Heart right ventricle (tissue), 16 donors: ENCODE measurements around the gene EHD3. TPM values are rescaled to one million over a fixed set of nuclear protein-coding genes. Genes with fewer than 3 reads are reported as not detected.

Experiments used
- ATAC-seq, 8 donors: fragments of 200-7000 bp; cut with Tn5 transposase; one replicate each; pipeline ENCODE4 v1.9.1; 2020; ENCODE audit warnings: mild to moderate bottlenecking in 8 of 8, moderate library complexity in 8 of 8, moderate number of reproducible peaks in 1 of 8
- DNase-seq, 2 donors: peaks; one replicate each; pipeline ENCODE4 v3.0.0-alpha.2; 2020
- H3K27ac ChIP-seq, 10 donors: fragments of 200-600 bp; sonication (generic) in 2 of 10; one replicate each; pipeline versions ENCODE4 v1.5.0 to v1.8.0; 2020 to 2022; ENCODE audit warnings: mild to moderate bottlenecking in 3 of 10
- H3K27me3 ChIP-seq, 7 donors: fragments of 200-600 bp; one replicate each; pipeline ENCODE4 v1.8.0; 2021 to 2022; ENCODE audit warnings: mild to moderate bottlenecking in 2 of 7
- H3K36me3 ChIP-seq, 9 donors: fragments of 200-600 bp; sonication (generic) in 1 of 9; one replicate each; pipeline versions ENCODE4 v1.5.0 to v1.8.0; 2020 to 2022; ENCODE audit warnings: mild to moderate bottlenecking in 2 of 9
- H3K4me1 ChIP-seq, 9 donors: fragments of 200-600 bp; sonication (generic) in 1 of 9; one replicate each; pipeline versions ENCODE4 v1.5.0 to v1.8.0; 2020 to 2022; ENCODE audit warnings: mild to moderate bottlenecking in 4 of 9
- H3K4me3 ChIP-seq, 10 donors: fragments of 200-600 bp; sonication (generic) in 2 of 10; one replicate each; pipeline versions ENCODE4 v1.5.0 to v1.8.0; 2020 to 2022; ENCODE audit warnings: mild to moderate bottlenecking in 7 of 10, moderate library complexity in 2 of 10
- H3K9me3 ChIP-seq, 11 donors: fragments of 200-600 bp in 10 of 11; sonication (generic) in 2 of 11; one replicate each; pipeline versions ENCODE4 v1.5.0 to v1.8.0; 2013 to 2022; ENCODE audit warnings: mild to moderate bottlenecking in 2 of 11, control low read depth in 1 of 11, moderate library complexity in 1 of 11
- CTCF ChIP-seq, 9 donors: fragments of 200-600 bp; sonication (generic) in 2 of 9; IDR thresholded peaks; one replicate each; pipeline versions ENCODE4 v1.5.0 to v1.8.0; 2021 to 2022; ENCODE audit warnings: antibody characterized with exemption in 9 of 9, mild to moderate bottlenecking in 5 of 9, moderate library complexity in 1 of 9
- WGBS, 2 donors: extraction: QIAGEN DNeasy Blood & Tissue Kit; methylation state at CpG; one replicate each; pipeline ENCODE4 v1.1.7; 2013; ENCODE audit warnings: inconsistent platforms in 1 of 2; 5-methylcytosine and 5-hydroxymethylcytosine counted together
- intact Hi-C, 10 donors: fragments of 100-400 bp; cut with DNase I; formaldehyde crosslinking; loops; one replicate each; pipeline versions ENCODE4 v1.11.1 to v1.14.2; 2022
- polyA plus RNA-seq, 2 donors: library from polyadenylated mRNA; stranded (reverse); fragments of 200-250 nt; gene quantifications; one replicate each; pipeline ENCODE4 v1.2.3, GENCODE V29; 2013
- total RNA-seq, 10 donors: library from RNA; stranded (reverse); fragmentation: NEBNext Ultra II Directional in 3 of 10; extraction: Animal tissue kit (Norgen Biotek cat#: 25700) in 3 of 10; gene quantifications; one replicate each; pipeline versions ENCODE4 v1.2.1 to v1.2.4, GENCODE V29; 2021 to 2023
- donor health status: Arrhythmogenic right ventricular cardiomyopathy.
- donor health status: ischemic (EF 13 %, LVEDD 7.1; RV severe dilation, severe dysfunction).
- donor health status: healthy with polysubstance abuse.
- donor health status: DM: no; HTN: yes; CAD: no.
- donor health status: DM: no; HTN: no; CAD: no.
- donor health status: ischemic (EF 25% LVEDD 6.9; RV normal size, moderate dysfunction).
- donor health status: ischemic (EF 25% LVEDD 5.7; RV mildly dilated, moderate dysfunction).
- donor health status: healthy.
- donor health status: DM: yes; HTN: yes; CAD: no.
- donor health status: Ischemic cardiomyopathy.
- donor health status: ischemic (EF 35%, LVEDD 5.7; RV mildly dilated, moderate dysfunction).
- donor health status: nonischemic (EF 11% LVEDD 7.7; RV severe dilation, severe dysfunction).
- donor health status: DM: yes; HTN: yes; CAD: no.
- donor health status: PGD.
- donor health status: ischemic (EF 29% LVEDD 5.4; RV normal size, mild dysfunction).
- donor health status: nonischemic (EF 23%, LVEDD 6.1; RV moderate dilation, normal function).

EHD3 gene
- total and polyA plus RNA-seq, 12 donors: 5.3 to 40.9 (median 24.3) TPM

- WGBS, 2 donors: 95 to 97% methylated on average over 10 of the region's 10 CpGs
- ATAC-seq (no peak), DNase-seq (no peak)
- no peak for TF ChIP-seq CTCF (IDR thresholded peaks at IDR 0.05)
- intact Hi-C loops: no loop called here
- H3K36me3 ChIP-seq: peaks cover 0 to 48% (median 5%) of the 10 kb centered on the region in 9 donors
- H3K9me3 ChIP-seq: no peaks in the 10 kb centered on the region
- H3K27me3 ChIP-seq: no peaks in the 10 kb centered on the region
- no peak overlapping the region for H3K4me3 ChIP-seq
- no peak overlapping the region for H3K27ac ChIP-seq
- peaks cover 10 to 32% (median 27%) of the 10 kb centered on the region in 9 donors for H3K4me1 ChIP-seq
Measured at GRCh38 chr2:31244101-31244500, 10.1 kb downstream of the EHD3 start.

- Histone ChIP-seq H3K4me3 (no peak overlapping the region), H3K27ac (no peak overlapping the region), H3K9me3 (no peaks in the 10 kb centered on the region), H3K4me1 (peaks cover 0 to 18% (median 10%) of the 10 kb centered on the region in 9 donors), H3K36me3 (peaks cover 0 to 59% (median 11%) of the 10 kb centered on the region in 9 donors), H3K27me3 (no peaks in the 10 kb centered on the region)
- no peak for DNase-seq
- intact Hi-C loops: no loop called here
- no peak for ATAC-seq
- TF ChIP-seq CTCF (IDR thresholded peaks at IDR 0.05): no peak
- 89% methylated on average over 3 of the region's 3 CpGs for WGBS, 2 donors
Measured at GRCh38 chr2:31246184-31246852, 12.4 kb downstream of the EHD3 start.

- intact Hi-C loops: no loop called here
- H3K9me3 ChIP-seq: no peaks in the 10 kb centered on the region
- H3K27ac ChIP-seq: no peak overlapping the region
- TF ChIP-seq CTCF (IDR thresholded peaks at IDR 0.05): no peak
- H3K36me3 ChIP-seq: peaks cover 0 to 70% (median 11%) of the 10 kb centered on the region in 9 donors
- 78 to 82% methylated on average over 5 of the region's 5 CpGs for WGBS, 2 donors
- no peak overlapping the region for H3K4me3 ChIP-seq
- DNase-seq (no peak), ATAC-seq (no peak)
- no peaks in the 10 kb centered on the region for H3K27me3 ChIP-seq
- H3K4me1 ChIP-seq: peaks cover 0 to 12% (median 8%) of the 10 kb centered on the region in 9 donors
Measured at GRCh38 chr2:31247711-31248110, 13.8 kb downstream of the EHD3 start.

- Histone ChIP-seq H3K4me3 (no peak overlapping the region), H3K36me3 (peaks cover 0 to 71% (median 11%) of the 10 kb centered on the region in 9 donors), H3K27ac (no peak overlapping the region), H3K9me3 (no peaks in the 10 kb centered on the region), H3K27me3 (no peaks in the 10 kb centered on the region), H3K4me1 (peaks cover 0 to 12% (median 8%) of the 10 kb centered on the region in 9 donors)
- no peak for TF ChIP-seq CTCF (IDR thresholded peaks at IDR 0.05)
- no peak for DNase-seq
- 89 to 90% methylated on average over 3 of the region's 3 CpGs for WGBS, 2 donors
- intact Hi-C loops: no loop called here
- ATAC-seq: no peak
Measured at GRCh38 chr2:31248139-31248538, 14.2 kb downstream of the EHD3 start.
